Uterus (tissue), 2 donors: ENCODE results near the gene CASZ1.

ENCODE experiments used
- POLR2A ChIP-seq, 2 donors: fragments of 450-650 bp; IDR thresholded peaks; one replicate each; pipeline ENCODE4 v1.6.1; 2016; ENCODE audit warnings: antibody characterized with exemption in 2 of 2, mild to moderate bottlenecking in 1 of 2, moderate library complexity in 1 of 2
- TF ChIP-seq, protein P1 (sequence below), 4 experiments: fragments of 200-600 bp in 2 of 4; fragments of 450-650 bp in 2 of 4; sonication (generic) in 2 of 4; IDR thresholded peaks; one replicate each; pipeline ENCODE4 v1.5.1; 2016 to 2019; ENCODE audit warnings: antibody characterized with exemption in 4 of 4, mild to moderate bottlenecking in 2 of 4, moderate library complexity in 1 of 4

DNA sequence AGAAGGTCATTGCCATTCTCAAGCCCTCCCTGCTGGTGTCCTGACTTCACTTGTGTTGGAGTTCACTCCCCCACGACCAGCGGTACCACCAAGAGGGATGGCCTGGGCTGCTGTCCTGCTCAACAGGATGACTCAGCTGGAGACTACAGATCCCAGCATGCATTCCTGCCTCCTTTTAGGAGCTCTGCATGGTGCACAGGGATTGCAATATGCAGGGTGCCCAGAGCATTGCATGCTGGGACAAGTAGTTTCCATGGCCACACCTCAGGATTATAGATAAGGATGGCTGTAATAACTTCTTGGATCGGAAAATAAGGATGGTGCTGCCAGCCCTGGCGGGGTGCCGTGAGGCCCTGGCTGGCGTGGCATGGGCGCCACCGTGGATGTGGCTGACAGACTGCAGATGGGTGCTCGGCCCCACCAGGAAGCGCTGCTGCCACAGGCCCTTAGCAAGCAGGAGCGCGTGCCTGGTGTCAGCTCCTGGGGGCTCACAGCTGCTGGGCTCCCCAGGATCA, 150.0 kb downstream of the CASZ1 start:
- TF ChIP-seq, protein P1, sequence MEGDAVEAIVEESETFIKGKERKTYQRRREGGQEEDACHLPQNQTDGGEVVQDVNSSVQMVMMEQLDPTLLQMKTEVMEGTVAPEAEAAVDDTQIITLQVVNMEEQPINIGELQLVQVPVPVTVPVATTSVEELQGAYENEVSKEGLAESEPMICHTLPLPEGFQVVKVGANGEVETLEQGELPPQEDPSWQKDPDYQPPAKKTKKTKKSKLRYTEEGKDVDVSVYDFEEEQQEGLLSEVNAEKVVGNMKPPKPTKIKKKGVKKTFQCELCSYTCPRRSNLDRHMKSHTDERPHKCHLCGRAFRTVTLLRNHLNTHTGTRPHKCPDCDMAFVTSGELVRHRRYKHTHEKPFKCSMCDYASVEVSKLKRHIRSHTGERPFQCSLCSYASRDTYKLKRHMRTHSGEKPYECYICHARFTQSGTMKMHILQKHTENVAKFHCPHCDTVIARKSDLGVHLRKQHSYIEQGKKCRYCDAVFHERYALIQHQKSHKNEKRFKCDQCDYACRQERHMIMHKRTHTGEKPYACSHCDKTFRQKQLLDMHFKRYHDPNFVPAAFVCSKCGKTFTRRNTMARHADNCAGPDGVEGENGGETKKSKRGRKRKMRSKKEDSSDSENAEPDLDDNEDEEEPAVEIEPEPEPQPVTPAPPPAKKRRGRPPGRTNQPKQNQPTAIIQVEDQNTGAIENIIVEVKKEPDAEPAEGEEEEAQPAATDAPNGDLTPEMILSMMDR (IDR thresholded peaks at IDR 0.05) = no peak
- TF ChIP-seq POLR2A (IDR thresholded peaks at IDR 0.05) = no peak
